ENCODE measurements around the gene BANK1. TPM values are rescaled to one million over a fixed set of nuclear protein-coding genes. Genes with fewer than 3 reads are reported as not detected.

Gene BANK1, protein sequence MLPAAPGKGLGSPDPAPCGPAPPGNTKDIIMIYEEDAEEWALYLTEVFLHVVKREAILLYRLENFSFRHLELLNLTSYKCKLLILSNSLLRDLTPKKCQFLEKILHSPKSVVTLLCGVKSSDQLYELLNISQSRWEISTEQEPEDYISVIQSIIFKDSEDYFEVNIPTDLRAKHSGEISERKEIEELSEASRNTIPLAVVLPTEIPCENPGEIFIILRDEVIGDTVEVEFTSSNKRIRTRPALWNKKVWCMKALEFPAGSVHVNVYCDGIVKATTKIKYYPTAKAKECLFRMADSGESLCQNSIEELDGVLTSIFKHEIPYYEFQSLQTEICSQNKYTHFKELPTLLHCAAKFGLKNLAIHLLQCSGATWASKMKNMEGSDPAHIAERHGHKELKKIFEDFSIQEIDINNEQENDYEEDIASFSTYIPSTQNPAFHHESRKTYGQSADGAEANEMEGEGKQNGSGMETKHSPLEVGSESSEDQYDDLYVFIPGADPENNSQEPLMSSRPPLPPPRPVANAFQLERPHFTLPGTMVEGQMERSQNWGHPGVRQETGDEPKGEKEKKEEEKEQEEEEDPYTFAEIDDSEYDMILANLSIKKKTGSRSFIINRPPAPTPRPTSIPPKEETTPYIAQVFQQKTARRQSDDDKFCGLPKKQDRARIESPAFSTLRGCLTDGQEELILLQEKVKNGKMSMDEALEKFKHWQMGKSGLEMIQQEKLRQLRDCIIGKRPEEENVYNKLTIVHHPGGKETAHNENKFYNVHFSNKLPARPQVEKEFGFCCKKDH
- 3.1 and 3.4 TPM in 2 replicates for total RNA-seq

DNA sequence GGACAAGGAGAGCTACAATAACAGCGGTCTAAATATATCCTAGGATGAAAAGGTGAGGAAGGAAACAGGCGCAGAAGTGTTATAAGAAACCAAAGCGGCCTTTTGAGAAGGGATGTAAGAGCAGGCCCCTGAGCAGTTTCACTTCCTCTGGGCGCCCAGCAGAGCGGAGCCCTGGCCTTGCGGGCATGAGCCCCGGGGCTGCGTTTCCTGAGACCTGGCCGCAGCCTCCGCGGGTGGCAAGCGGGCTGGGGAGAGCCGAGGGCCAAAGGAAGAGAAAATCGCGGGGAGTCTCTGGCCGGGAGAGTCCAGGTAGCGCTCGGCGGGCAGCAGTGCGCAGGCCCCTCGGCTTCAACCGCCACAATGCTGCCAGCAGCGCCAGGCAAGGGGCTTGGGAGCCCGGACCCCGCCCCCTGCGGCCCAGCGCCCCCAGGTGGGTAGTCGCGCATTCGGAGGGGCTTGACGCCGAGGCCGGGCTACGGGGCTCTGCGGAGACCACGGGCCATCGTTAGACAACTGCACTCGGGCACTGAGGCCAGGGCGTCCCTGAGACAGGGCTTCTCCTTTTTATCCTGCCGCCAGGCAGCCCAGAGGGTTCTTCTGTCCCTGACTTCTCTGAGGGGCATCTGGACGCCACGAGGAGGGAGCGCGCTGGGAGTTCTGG, at the start of gene BANK1:
Gene BANK1 (plus strand): TSS at position 210 of the 661 bp plus-strand sequence. CDS start 151 bp downstream, at position 361.

Data from articular chondrocyte of knee joint (primary cell).